SK-N-MC (cell line): ENCODE results near the gene SPINDOC.

Source experiments
- EZH2 ChIP-seq: fragments of 200-600 bp; sonication (generic); IDR thresholded peaks from one replicate; pipeline ENCODE4 v1.6.1; 2017; ENCODE audit warnings: antibody characterized with exemption
- FOXP2 ChIP-seq: optimal IDR thresholded peaks from 2 replicates; pipeline ENCODE3; 2011; ENCODE audit warnings: mild to moderate bottlenecking, moderate library complexity; ENCODE audit not compliant: insufficient read depth; ENCODE audit errors: extremely low read length, control extremely low read depth
- POLR2AphosphoS5 ChIP-seq: IDR thresholded peaks from 2 replicates; pipeline ENCODE4 v1.6.1; 2012; ENCODE audit warnings: mild to moderate bottlenecking, low read depth, low read length, borderline replicate concordance

- TF ChIP-seq POLR2AphosphoS5 (no peak), EZH2 (no peak), FOXP2 (no peak)
Observed at GRCh38 chr11:63800921-63801320, 12.3 kb upstream of the SPINDOC start.
